ENCODE results near the gene PRR23E. TPM values are rescaled to one million over a fixed set of nuclear protein-coding genes. Genes with fewer than 3 reads are reported as not detected.

The PRR23E gene, protein sequence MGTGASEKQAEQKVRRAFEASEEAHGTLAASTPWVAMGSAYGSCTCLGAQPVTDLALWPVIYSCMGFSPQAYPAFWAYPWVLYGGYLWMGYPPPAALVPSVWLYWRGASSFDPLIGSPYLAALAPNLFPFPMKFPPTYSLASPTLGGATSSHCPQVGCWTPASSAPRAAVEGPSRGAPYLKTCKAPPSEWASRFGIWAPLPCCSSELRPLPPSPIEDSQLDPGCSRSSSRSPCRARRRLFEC
- total RNA-seq: not detected

DNA sequence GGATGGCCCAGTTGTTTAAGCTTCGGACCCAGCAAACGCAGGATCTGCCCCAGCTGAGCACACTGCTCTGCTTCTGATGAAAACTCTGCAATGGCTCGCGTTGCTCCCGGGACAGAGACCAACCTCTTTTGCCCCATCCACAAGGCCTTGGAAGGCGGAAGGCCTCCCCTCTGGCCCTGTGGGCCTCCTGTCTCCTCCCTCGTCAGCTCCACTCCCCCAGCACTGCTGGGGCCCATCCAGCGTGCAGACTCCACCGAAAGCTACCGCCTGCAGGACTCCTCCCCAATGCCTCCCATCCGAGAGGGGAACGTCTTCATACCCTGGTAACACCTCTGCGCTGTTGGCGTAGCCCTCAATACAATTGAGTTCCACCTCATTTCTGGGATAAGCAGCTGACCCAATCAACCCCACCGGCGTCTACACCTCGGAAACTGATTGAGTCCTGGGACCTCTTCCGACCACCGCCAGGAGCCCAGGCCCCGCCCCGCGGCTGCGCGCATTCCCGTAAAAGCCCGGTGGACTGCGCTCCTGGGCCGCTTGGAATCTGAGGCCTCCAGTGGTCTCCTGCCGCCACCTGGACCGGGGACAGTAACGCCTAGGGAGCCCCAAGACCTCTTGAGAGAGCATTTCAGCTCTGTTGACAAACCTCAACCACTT lies at the start of gene PRR23E:
Gene PRR23E, plus strand, starts transcription at position 556 of the 657 bp plus-strand sequence. CDS start 3,555 bp downstream, outside the sequence.
- DNase-seq (ENCODE audit: low spot score): peak; percentile 6

DNA sequence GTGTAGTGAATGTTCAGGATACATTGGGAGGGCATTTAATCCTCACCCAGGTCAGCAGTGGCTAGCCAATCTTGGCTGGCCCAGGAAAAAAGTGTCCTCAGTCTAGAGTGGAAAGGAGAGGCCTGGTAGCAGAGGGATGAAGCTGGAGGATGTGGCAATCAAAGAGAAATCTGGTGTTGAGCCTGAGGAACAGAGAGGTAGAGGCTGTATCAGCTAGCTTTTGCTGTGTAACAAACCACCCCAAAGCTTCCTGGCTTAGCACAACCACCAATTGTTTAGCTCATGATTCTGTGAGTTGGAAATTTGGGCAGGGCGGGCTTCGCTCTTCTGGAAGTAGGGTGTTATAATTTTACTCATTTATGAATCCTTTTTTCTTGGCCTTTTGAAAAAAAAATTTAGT lies 49.8 kb upstream of the PRR23E start:
- no peak for DNase-seq (ENCODE audit: low spot score)

DNA sequence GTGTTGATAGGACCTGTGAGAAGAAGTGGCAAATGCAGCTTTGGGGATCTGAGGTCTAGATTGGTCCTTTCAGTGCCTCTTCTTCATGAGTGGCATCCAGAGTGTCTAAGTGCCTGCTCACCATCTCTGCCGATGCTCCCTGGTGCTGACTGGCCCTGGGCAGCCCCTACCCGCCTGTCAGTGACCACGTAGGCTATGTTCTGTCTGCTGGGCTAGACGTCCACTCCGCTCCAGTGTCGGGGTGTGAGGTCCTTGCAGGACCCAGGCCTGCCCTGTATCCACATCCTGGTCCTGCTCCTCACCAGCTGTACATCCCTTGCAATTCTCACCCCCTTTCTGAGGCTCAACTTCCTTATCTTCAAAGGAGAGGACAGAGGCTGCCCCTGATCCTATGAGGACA lies 48.3 kb upstream of the PRR23E start:
- no peak for DNase-seq (ENCODE audit: low spot score)

DNA sequence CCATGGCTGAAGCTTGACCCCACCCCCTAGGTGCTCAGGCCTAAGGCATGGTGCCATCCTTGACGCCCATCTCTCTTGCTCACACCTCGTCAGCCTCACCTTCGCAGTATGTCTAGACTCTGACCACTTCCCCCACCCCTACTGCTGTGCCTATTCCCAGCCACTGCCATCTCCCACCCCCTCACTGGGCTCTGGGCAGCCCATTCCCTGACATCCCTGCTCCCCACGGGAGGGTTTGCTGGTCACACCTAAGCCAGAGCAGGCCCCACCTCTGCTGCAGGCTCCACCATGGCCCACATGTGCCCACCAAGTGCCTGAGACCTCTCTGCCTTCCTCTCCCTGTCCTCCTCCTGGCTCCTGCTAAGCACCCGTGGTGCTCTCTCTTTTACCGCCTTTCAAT lies 47.7 kb upstream of the PRR23E start:
- DNase-seq (ENCODE audit: low spot score): no peak

DNA sequence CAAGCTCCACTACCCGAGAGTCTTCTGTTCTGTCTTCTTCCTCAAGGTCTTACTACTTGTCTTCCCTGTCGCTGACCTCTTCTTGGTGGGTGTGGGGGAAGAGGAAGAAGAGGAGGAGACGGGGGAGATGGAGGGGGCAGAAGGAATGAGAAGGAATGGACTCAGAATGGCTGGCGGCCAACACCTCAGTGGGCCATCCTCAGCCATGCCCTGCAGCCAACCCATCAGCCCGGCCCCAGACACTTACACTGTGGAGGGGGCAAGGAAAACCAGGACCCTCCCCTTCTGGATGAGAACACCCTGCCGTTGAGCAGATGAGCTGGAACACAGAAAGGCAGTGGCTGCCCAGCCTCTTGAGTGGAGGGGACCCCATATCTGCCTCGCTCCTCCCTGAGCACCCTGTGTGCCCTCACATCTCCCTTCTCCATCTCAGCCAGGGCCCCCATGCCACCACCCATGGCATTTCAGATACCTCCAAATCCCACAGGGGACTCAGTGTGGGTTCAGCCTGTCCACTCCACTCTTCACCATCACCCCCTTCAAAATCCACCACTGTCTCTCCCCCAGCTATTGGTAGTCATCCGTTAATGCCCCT lies 45.5 kb upstream of the PRR23E start:
- DNase-seq (ENCODE audit: low spot score): no peak

DNA sequence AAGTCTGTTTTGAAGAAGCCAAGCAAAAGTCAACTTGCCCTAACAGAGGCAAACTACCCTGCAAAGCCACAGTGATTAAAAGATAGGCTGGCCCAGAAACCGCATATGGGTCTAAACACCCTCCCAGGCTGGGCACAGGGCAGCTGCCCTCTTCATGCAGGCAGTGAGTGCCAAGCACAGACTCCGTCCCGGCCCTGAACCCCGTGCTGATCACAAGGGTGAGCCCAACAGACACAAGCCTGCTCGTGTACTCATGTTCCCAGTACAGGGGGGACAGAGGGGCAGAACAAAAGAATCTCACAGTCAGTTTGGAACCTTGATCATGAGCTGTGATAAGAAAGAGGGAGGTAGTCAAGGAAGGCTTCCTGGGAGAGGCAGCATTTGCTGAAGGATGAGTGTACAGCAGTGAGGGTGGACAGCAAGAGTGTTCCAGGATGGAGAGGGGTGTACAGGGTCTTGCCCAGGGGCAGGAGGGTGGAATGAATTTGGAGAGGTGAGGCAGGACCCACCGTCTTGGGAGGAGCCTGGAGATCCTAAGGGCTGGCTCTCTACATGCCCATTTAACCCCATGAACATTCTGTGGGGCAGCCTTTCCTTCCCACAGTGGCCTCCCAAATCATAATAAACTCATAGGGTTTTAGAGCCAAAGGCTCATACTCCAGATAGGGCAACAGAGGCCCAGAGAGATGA lies 43.2 kb upstream of the PRR23E start:
- DNase-seq (ENCODE audit: low spot score): no peak

DNA sequence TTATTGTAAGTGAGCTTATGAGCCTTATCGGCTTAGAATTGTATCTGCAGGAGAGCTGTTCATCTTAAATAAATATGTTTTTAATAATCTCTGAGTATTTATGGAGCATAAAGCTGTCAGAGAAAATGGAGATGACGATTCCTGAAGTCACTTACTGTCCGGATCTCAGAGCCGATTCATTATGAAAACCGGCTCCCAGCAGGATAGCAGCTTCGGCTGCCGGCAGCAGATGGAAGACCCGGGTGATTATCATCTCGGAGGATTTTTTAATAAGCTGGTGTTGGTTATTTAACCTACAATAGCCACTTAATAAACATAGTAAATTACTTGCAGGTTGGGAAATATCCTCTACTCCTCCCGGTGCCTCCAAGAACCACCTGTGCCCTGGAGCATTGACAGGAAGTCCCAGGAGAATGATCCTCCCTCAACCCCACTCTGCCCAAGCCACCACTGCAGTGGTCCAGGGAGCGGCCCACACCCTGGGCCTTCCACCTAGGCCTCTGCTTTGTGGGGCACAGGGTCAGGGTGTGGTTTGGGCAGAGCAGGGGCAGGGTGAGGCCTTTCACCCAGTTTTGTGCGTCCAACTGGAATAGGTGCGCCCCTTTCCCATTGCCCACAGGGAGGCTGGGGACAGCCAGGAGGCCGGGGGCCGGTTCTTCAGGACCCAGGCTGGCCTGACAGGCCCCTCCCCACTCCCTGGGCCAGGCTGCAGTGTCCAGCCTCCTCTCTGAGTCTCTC lies 42.2 kb upstream of the PRR23E start:
- DNase-seq (ENCODE audit: low spot score): no peak

DNA sequence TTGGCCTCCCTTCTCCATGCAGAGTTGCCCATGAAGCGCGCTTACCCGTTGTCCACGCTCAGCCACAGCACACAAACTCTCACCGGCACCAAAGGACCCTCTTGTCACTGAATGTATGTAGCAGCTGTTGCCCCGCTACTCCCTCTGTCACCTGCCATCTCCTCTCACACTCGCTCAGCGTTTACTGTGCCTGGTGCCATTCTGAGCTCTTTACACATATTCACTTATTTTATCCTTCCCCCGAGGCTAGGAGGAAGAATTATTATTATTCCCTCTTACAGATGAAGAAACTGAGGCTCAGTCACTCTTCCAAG lies 41.7 kb upstream of the PRR23E start:
- no peak for DNase-seq (ENCODE audit: low spot score)

DNA sequence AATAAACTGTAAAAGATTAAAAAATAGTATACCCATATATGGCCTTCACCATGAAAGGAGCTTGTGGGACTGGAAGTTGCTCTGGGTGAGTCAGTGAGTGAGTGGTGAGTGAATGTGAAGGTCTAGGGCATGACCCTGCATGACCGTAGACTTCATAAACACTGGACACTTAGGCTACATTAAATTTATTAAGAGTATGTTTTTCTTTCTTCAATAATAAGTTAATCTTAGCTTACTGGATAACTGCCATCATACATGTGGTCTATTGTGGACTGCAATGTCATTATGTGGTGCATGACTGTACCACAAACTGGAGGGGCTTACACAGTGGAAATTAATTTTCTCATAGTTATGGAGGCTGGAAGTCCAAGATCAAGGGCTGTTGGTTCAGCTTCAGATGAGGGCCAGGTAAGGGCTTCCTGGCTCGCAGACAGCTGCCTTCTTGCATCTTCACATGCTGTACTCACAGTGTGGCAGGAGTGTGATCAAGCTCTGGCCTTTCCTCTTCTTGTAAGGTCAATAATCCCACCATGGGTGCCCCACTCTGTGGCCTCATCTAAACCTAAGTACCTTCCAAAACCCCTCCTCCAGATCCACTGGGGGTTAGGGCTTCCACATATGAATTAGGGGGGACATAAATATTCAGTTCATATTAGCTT lies 40.8 kb upstream of the PRR23E start:
- DNase-seq (ENCODE audit: low spot score): no peak

DNA sequence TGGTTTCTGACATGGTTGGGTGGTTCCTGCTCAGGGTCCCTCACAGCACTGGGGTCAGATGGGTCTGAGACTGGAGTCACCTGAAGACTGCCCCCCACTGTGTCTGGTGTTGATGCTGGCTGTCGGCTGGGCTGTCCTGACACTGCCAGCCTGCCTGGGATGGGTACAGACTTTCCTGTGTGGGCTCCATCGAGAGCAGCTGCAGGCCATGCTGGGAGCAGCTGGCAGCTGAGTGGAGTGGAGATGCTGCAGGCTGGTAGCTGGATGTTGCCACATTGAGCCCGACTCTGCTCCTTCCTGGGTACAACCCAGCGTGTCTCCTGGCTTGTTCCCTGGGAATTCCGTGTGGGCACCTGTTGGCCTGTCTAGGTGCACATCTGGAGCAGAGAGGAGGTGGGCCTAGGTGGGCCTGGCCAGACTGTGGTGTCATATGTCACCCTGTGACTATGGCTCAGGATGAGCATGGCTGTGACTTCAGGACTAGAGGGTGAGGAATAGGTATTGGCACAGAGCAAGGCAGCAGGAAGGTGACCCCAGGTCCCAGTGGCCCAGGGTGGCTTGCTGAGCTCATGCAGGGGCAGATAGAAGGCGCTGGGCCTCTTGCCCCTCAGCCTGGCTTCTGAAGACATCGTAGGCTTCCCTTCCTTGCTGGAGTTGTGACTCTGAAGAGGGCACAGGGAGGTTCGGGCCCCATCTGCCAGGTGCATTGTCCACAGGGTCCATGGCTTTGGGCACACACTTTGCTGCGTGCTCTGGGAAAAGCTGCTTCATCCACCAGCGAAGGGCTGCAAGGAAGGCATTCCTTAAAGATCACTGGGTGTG lies 40.0 kb upstream of the PRR23E start:
- DNase-seq (ENCODE audit: low spot score): no peak

DNA sequence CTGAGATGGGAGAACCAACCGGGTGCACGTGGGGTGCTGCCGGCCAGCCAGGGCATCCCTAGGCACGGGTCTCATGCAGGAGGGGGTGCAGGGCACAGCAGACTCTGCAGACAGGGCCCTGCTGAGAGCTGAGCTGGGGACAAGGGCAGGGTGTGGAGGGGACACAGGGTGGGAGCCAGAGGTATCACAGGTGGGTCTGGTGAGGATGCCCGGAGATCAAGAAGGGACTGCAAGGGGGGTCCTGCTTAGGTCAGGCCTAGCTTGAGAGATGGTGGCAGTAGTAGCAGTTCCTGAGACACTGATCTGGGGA lies 39.5 kb upstream of the PRR23E start:
- no peak for DNase-seq (ENCODE audit: low spot score)

DNA sequence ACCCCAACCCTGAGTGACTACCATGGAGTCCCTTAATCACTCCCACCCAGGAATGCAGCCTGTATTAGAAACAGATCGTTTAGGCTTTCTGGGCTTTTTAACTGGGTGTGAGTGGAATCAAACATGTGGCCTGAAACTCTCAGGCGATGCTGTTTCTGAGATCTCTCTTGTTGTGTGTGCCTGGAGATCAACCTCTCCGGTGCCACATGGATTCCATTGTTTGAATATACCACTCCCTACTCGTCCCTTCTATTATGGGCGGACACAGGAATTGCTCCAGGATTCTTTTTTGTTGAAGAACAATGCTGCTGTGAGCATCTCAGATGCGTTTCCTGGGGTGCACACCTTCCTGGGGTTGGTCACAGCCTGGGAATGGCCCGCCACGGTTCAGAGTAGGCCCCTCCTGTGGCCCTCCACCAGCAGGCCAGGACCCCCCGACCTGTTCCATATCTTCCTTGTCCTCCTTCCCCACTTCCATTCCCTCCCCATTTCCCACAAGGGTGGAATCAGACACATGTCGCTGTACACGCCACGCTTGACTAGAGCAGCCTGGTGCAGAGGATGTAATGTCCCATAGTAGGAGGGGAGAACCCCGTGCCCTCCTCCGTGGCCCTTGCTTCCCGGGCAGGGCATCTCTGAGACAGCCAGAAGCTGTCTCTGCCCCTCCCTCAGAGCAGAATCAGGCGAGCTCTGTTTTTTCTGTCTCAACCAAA lies 36.4 kb upstream of the PRR23E start:
- DNase-seq (ENCODE audit: low spot score): no peak

DNA sequence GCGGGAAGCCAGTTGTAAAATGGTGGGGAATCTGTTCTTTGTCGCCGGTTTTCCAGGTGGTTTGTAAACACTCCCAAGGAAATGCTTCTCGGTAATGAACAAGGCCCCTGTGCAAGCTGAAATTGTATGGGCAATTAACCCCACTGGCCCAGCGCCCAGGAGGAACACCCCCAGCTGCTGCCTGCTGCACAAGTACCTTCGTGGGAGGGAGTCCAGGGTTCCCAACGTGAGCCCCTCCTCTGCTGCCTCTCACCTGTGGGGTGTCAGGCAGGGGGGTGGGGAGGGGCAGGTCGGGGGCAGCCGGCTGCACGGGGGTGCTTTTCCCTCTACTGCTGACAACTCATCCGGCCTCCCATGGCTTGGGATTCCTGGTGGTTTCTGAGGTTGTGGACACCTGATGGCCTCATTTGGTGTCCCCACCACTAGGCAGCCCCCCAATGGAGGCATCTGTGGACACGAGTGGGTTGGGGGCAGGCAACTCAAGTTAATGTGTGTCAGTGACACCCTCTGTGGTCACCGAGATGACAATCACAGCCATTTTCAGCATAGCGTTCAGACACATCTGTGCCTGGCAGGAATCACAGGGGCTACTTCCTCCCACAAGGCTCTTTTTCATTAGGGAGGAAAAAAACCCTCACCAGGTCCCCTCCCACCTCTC lies 35.6 kb upstream of the PRR23E start:
- no peak for DNase-seq (ENCODE audit: low spot score)

DNA sequence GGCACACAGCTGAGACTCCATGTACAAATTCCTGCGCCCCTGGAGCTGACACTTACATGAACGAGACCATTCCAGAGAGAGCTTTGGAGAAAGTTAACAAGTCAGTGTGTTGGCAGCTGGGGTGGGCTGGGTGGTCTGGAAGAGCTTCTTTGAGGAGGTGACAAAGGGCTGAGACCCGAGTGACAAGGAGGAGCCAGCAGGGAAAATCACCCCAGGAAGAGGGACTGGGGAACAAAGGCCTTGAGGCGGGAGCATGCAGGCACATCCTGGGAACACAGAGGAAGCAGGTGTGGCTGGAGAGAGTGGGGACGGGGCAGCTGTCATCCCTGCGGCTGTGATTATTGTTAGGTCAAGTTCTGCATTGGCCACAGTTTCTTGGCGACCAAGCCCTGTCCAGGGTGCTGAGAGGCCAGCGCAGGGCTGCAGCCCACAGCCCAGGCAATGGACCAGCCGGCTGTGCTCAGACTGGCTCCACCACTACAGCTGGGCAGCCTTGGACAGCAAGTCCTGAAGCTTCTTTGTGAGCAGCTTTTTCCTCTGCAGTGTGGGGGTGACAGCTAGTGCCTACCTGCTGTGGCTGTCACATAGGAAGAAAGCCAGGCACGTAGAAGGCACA lies 34.2 kb upstream of the PRR23E start:
- no peak for DNase-seq (ENCODE audit: low spot score)

DNA sequence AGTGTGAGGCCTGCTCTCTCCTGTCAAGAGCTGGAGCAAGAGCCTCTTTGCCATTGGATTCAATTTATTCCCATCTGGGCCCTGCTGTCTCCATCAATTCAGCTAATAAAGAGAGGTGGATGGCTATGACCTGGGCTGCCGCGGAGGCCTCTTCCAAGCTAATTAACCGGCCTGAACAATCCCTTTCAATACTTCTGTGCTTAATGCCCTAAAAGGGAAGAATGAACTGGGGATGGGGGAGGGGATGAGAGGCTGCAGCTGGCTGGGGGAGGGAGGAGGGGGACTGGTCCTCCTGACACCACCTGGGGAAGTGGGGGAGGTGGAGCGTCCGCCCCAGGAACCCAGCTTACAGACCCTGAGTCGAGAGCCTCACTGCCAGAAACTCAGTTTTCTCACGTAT lies 33.4 kb upstream of the PRR23E start:
- DNase-seq (ENCODE audit: low spot score): no peak

DNA sequence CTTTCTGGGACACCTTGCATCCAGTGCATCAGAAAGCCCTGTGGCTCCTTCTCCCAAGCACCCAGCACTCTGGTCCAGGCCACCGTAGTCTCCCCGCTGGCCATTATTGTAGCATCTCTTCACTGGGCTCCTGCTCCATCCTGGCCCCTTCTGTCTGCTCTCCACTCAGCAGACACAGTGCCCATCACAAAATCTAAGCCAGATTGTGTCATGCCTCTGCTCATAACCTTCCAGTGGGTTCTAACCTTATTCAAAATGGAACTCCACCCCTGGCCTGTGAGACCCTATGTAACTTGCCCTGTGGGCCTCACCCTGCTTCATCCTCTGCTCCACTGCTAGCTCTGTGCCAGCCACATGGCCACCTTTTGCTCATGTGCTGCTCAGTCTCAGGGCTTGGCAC lies 31.7 kb upstream of the PRR23E start:
- DNase-seq (ENCODE audit: low spot score): no peak

DNA sequence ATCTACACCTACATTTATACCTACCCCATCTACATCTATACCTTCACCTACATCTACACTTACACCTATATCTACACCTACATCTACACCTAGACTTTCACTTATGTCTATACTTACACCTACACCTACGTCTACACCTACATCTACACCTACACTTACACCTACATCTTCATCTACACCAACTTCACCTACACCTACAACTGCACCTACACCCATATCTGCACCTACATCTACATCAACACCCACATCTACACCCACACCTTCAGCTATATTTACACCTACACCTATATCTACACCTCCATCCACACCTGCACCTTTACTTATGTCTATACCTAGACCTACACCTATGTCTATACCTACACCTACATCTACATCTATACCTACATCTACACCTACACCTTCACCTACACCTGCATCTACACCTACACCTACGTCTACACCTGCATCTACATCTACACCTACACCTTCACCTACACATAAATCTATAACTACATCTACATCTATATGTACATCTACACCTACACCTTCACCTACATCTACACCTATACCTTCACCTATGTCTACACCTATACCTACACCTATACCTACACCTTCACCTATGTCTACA lies 30.9 kb upstream of the PRR23E start:
- no peak for DNase-seq (ENCODE audit: low spot score)

DNA sequence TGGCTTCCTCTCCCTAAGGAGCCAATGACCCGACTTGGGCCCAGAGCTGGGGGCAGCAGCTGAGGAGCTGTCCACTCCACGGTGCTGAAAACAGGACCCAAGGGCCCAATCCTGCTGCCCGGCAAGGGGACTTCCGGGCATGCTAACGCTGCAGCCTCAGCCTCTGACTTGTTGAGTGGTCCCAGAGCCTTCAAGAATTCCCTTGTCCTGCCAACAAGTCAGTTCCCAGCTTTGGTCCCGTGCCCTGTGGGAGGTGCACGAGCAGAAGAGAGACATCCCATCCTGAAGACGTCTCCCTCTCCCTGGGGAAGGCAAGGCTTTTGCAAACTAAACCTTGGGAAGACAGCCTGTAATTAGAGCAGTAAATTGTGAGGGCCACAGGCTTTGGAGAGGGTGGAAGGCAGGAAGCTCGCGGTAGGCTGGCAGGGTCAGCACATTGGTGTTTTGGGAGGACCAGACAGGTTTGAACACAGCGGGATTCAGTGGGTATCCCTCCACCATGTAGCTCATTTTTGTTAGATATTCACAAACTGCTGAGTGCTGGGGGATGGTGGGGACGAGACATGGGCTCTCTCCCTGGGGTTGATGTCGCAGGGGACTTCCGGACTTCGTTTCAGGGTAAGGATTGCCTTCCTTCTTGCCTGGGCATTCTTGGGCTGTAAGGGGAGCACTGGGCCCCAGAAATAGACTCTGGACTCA lies 29.8 kb upstream of the PRR23E start:
- no peak for DNase-seq (ENCODE audit: low spot score)

Data from mucosa of gallbladder (tissue), 1 donor.